ENCODE measurements around the gene GRIK3.
"Not testable (repeated sequence)": the region's sequence is repeated elsewhere in the genome, so short reads cannot be mapped to it uniquely, and the experiment has no call there.

GRIK3 gene

GRCh38 chr1:36920801-36921405, 113.4 kb downstream of the GRIK3 start:
- TF ChIP-seq ZNF384 (IDR thresholded peaks at IDR 0.05) (no peak), BHLHE40 (IDR thresholded peaks at IDR 0.05; ENCODE audit: borderline replicate concordance) (no peak), SUZ12 (IDR thresholded peaks at IDR 0.05) (no peak), CTBP1 (IDR thresholded peaks at IDR 0.05; ENCODE audit: borderline replicate concordance) (no peak), FOXK2 (IDR thresholded peaks at IDR 0.05) (no peak), LEF1 (IDR thresholded peaks at IDR 0.05; ENCODE audit: borderline replicate concordance) (no peak), NFRKB (IDR thresholded peaks at IDR 0.05) (no peak), TARDBP (IDR thresholded peaks at IDR 0.05) (no peak), ELF4 (IDR thresholded peaks at IDR 0.05) (no peak), ARNT (IDR thresholded peaks at IDR 0.05) (no peak)
- CTCF ChIA-PET = interaction anchor here (0.6 kb wide), 1 partner anchor 28 kb away, joined by 4 read pairs; no protein-coding TSS in a partner anchor
- POLR2A ChIA-PET = no interaction called here
- DNase-seq (ENCODE audit: extremely low spot score) = no peak

- ChIA-PET POLR2A (no interaction called here), CTCF (interaction anchor here (0.6 kb wide), 1 partner anchor 27 kb away, joined by 4 read pairs; no protein-coding TSS in a partner anchor)
- no peak for TF ChIP-seq NFRKB (IDR thresholded peaks at IDR 0.05)
- no peak for TF ChIP-seq PKNOX1 (IDR thresholded peaks at IDR 0.05)
- TF ChIP-seq LEF1 (IDR thresholded peaks at IDR 0.05; ENCODE audit: borderline replicate concordance) = no peak
- TF ChIP-seq ARNT (IDR thresholded peaks at IDR 0.05) = no peak
- no peak for TF ChIP-seq FOXA1 (IDR thresholded peaks at IDR 0.05)
- TF ChIP-seq BHLHE40 (IDR thresholded peaks at IDR 0.05; ENCODE audit: borderline replicate concordance) = no peak
- no peak for TF ChIP-seq SP1 (IDR thresholded peaks at IDR 0.05)
- TF ChIP-seq FOXK2 (IDR thresholded peaks at IDR 0.05) = no peak
- no peak for TF ChIP-seq ELF4 (IDR thresholded peaks at IDR 0.05)
- TF ChIP-seq CTBP1 (IDR thresholded peaks at IDR 0.05; ENCODE audit: borderline replicate concordance) = no peak
- no peak for TF ChIP-seq SUZ12 (IDR thresholded peaks at IDR 0.05)
- no peak for TF ChIP-seq L3MBTL2 (conservative IDR thresholded peaks at IDR 0.05)
- TF ChIP-seq ZNF384 (IDR thresholded peaks at IDR 0.05) = no peak
- TF ChIP-seq FOXM1 (IDR thresholded peaks at IDR 0.05; ENCODE audit: borderline replicate concordance) = no peak
- no peak for TF ChIP-seq TARDBP (IDR thresholded peaks at IDR 0.05)
- TF ChIP-seq HDGF (IDR thresholded peaks at IDR 0.05; ENCODE audit: borderline replicate concordance) = no peak
- DNase-seq (ENCODE audit: extremely low spot score) = no peak
These were observed 113.9 kb downstream of the GRIK3 start for GRCh38 chr1:36920371-36920770.

GRCh38 chr1:36919491-36920145, 114.7 kb downstream of the GRIK3 start:
- CTCF ChIA-PET = no interaction called here
- DNase-seq (ENCODE audit: extremely low spot score) = no peak
- POLR2A ChIA-PET = no interaction called here
- TF ChIP-seq BHLHE40 (IDR thresholded peaks at IDR 0.05; ENCODE audit: borderline replicate concordance) = no peak
- TF ChIP-seq TARDBP (IDR thresholded peaks at IDR 0.05) = no peak

GRCh38 chr1:36918604-36919003, 115.7 kb downstream of the GRIK3 start:
- ChIA-PET CTCF (no interaction called here), POLR2A (no interaction called here)
- TF ChIP-seq BHLHE40 (IDR thresholded peaks at IDR 0.05; ENCODE audit: borderline replicate concordance) (no peak), CTBP1 (IDR thresholded peaks at IDR 0.05; ENCODE audit: borderline replicate concordance) (no peak), ELF4 (IDR thresholded peaks at IDR 0.05) (no peak), HDGF (IDR thresholded peaks at IDR 0.05; ENCODE audit: borderline replicate concordance) (no peak), SP1 (IDR thresholded peaks at IDR 0.05) (no peak)
- no peak for DNase-seq (ENCODE audit: extremely low spot score)

GRCh38 chr1:36916542-36916941, 117.8 kb downstream of the GRIK3 start:
- DNase-seq (ENCODE audit: extremely low spot score); POLR2A ChIA-PET; CTCF ChIA-PET: not testable (repeated sequence)

GRCh38 chr1:36913484-36914060, 120.7 kb downstream of the GRIK3 start:
- POLR2A ChIA-PET = no interaction called here
- CTCF ChIA-PET = no interaction called here
- no peak for TF ChIP-seq FOXA1 (IDR thresholded peaks at IDR 0.05)
- TF ChIP-seq ARNT (IDR thresholded peaks at IDR 0.05) = no peak
- TF ChIP-seq ZNF384 (IDR thresholded peaks at IDR 0.05) = no peak
- TF ChIP-seq PKNOX1 (IDR thresholded peaks at IDR 0.05) = no peak
- no peak for TF ChIP-seq BHLHE40 (IDR thresholded peaks at IDR 0.05; ENCODE audit: borderline replicate concordance)
- TF ChIP-seq HDGF (IDR thresholded peaks at IDR 0.05; ENCODE audit: borderline replicate concordance) = no peak
- TF ChIP-seq TARDBP (IDR thresholded peaks at IDR 0.05) = no peak
- no peak for TF ChIP-seq LEF1 (IDR thresholded peaks at IDR 0.05; ENCODE audit: borderline replicate concordance)
- no peak for TF ChIP-seq CTBP1 (IDR thresholded peaks at IDR 0.05; ENCODE audit: borderline replicate concordance)
- TF ChIP-seq SUZ12 (IDR thresholded peaks at IDR 0.05) = no peak
- TF ChIP-seq FOXK2 (IDR thresholded peaks at IDR 0.05) = no peak
- TF ChIP-seq SP1 (IDR thresholded peaks at IDR 0.05) = no peak
- TF ChIP-seq L3MBTL2 (conservative IDR thresholded peaks at IDR 0.05) = no peak
- no peak for TF ChIP-seq ELF4 (IDR thresholded peaks at IDR 0.05)
- no peak for TF ChIP-seq FOXM1 (IDR thresholded peaks at IDR 0.05; ENCODE audit: borderline replicate concordance)
- TF ChIP-seq NFRKB (IDR thresholded peaks at IDR 0.05) = no peak
- DNase-seq (ENCODE audit: extremely low spot score) = no peak

- DNase-seq (ENCODE audit: extremely low spot score) = no peak
- TF ChIP-seq SUZ12 (IDR thresholded peaks at IDR 0.05) = no peak
- TF ChIP-seq FOXM1 (IDR thresholded peaks at IDR 0.05; ENCODE audit: borderline replicate concordance) = no peak
- no peak for TF ChIP-seq SP1 (IDR thresholded peaks at IDR 0.05)
- no peak for TF ChIP-seq HDGF (IDR thresholded peaks at IDR 0.05; ENCODE audit: borderline replicate concordance)
- no peak for TF ChIP-seq ZNF384 (IDR thresholded peaks at IDR 0.05)
- no peak for TF ChIP-seq TARDBP (IDR thresholded peaks at IDR 0.05)
- TF ChIP-seq FOXA1 (IDR thresholded peaks at IDR 0.05) = no peak
- TF ChIP-seq NFRKB (IDR thresholded peaks at IDR 0.05) = no peak
- no peak for TF ChIP-seq L3MBTL2 (conservative IDR thresholded peaks at IDR 0.05)
- TF ChIP-seq LEF1 (IDR thresholded peaks at IDR 0.05; ENCODE audit: borderline replicate concordance) = no peak
- TF ChIP-seq PKNOX1 (IDR thresholded peaks at IDR 0.05) = no peak
- no peak for TF ChIP-seq FOXK2 (IDR thresholded peaks at IDR 0.05)
- TF ChIP-seq BHLHE40 (IDR thresholded peaks at IDR 0.05; ENCODE audit: borderline replicate concordance) = no peak
- no peak for TF ChIP-seq ELF4 (IDR thresholded peaks at IDR 0.05)
- no peak for TF ChIP-seq ARNT (IDR thresholded peaks at IDR 0.05)
- ChIA-PET POLR2A (no interaction called here), CTCF (no interaction called here)
These were observed 121.3 kb downstream of the GRIK3 start for GRCh38 chr1:36913016-36913415.

Measured in HEK293T (cell line).